Endothelial cell of umbilical vein (primary cell): ENCODE data around the gene ZYX. TPM values are rescaled to one million over a fixed set of nuclear protein-coding genes. Genes with fewer than 3 reads are reported as not detected.

Experiments
- BruUV-seq: library from RNA; stranded (reverse); fragments of 400-500 nt; replicated peaks from 2 replicates; lab custom pipeline; 2021; lab: Mats Ljungman, UMichigan
- CTCF ChIA-PET: fragments of 300-600, 350-600 bp; sonication (Branson Sonifier 250); formaldehyde crosslinking; loops from one replicate; lab custom pipeline; 2021; ENCODE audit warnings: antibody characterized with exemption, inconsistent platforms; lab: Charles Lee
- POLR2A ChIA-PET: fragments of 300-600, 350-600 bp; sonication (Branson Sonifier 250); formaldehyde crosslinking; loops from one replicate; lab custom pipeline; 2021; ENCODE audit warnings: antibody characterized with exemption, inconsistent platforms; lab: Charles Lee
- DNase-seq: peaks from one replicate; pipeline ENCODE4 v3.0.0-alpha.2; 2011; ENCODE audit warnings: low read depth, low spot score
- FAIRE-seq: peaks from 2 replicates; lab custom pipeline; 2011; peaks lifted over from hg19 to GRCh38; lab: Jason Lieb, UNC
- H2AFZ ChIP-seq: 2 replicates; pipeline ENCODE4 v1.6.0; 2012; ENCODE audit warnings: low read depth, low read length, control low read depth, inconsistent platforms
- H3K27ac ChIP-seq: 2 replicates; pipeline ENCODE4 v1.5.1; 2011; ENCODE audit warnings: low read depth, mild to moderate bottlenecking, control low read depth, low read length, moderate library complexity; ENCODE audit not compliant: insufficient read depth
- H3K27me3 ChIP-seq, 2 experiments: 2 replicates each; pipeline versions ENCODE4 v1.6.0 to v1.6.1; 2011; ENCODE audit warnings: low read length in 2 of 2, mixed read lengths in 1 of 2; ENCODE audit not compliant: control insufficient read depth in 2 of 2, insufficient read depth in 2 of 2
- H3K36me3 ChIP-seq, 2 experiments: 2 replicates in 1 of 2; 3 replicates in 1 of 2; pipeline ENCODE4 v1.5.1; 2011; ENCODE audit warnings: low read length in 2 of 2, mild to moderate bottlenecking in 1 of 2, moderate library complexity in 1 of 2; ENCODE audit not compliant: control insufficient read depth in 2 of 2, insufficient read depth in 2 of 2; ENCODE audit errors: extremely low read depth in 1 of 2
- H3K4me1 ChIP-seq: 3 replicates; pipeline ENCODE4 v1.5.1; 2011; ENCODE audit warnings: mild to moderate bottlenecking, low read length; ENCODE audit not compliant: control insufficient read depth, insufficient read depth; ENCODE audit errors: extremely low read depth
- H3K4me2 ChIP-seq: 2 replicates; pipeline ENCODE4 v1.6.1; 2011; ENCODE audit warnings: low read length, control low read depth, mixed read lengths; ENCODE audit not compliant: insufficient read depth
- H3K4me3 ChIP-seq, 3 experiments: fragments of 200-600 bp in 1 of 3; sonication (generic), shearing (Covaris generic) in 1 of 3; replicated peaks in 1 of 3; 2 replicates each; pipeline ENCODE4 v1.5.1; 2011 to 2016; ENCODE audit warnings: control low read depth in 3 of 3, low read length in 3 of 3, mild to moderate bottlenecking in 2 of 3, inconsistent platforms in 1 of 3, low read depth in 1 of 3, moderate library complexity in 1 of 3; ENCODE audit not compliant: insufficient read depth in 1 of 3
- H3K79me2 ChIP-seq: 2 replicates; pipeline ENCODE4 v1.6.0; 2012; ENCODE audit warnings: low read length, inconsistent platforms; ENCODE audit not compliant: control insufficient read depth, insufficient read depth
- H3K9ac ChIP-seq: replicated peaks from 2 replicates; pipeline ENCODE3; 2011; ENCODE audit warnings: low read length, control low read depth; ENCODE audit not compliant: insufficient read depth; ENCODE audit errors: extremely low read depth
- H3K9me1 ChIP-seq: replicated peaks from 3 replicates; pipeline ENCODE4 v1.6.0; 2011; ENCODE audit warnings: mild to moderate bottlenecking, low read length; ENCODE audit not compliant: control insufficient read depth, insufficient read depth; ENCODE audit errors: extremely low read depth
- H3K9me3 ChIP-seq: replicated peaks from 2 replicates; pipeline ENCODE4 v1.5.1; 2012; ENCODE audit warnings: low read length, inconsistent platforms; ENCODE audit not compliant: control insufficient read depth, insufficient read depth
- H4K20me1 ChIP-seq: replicated peaks from 2 replicates; pipeline ENCODE3; 2011; ENCODE audit warnings: mild to moderate bottlenecking, low read length; ENCODE audit not compliant: control insufficient read depth, insufficient read depth; ENCODE audit errors: extremely low read depth
- CTCF ChIP-seq, 2 donors: IDR thresholded peaks; 1 replicate in 1 of 2; 2 replicates in 1 of 2; pipeline ENCODE4 v1.5.1; 2011; ENCODE audit warnings: low read length in 2 of 2, mild to moderate bottlenecking in 2 of 2, moderate library complexity in 2 of 2, control low read depth in 1 of 2, inconsistent platforms in 1 of 2, low read depth in 1 of 2; ENCODE audit not compliant: insufficient read depth in 1 of 2; ENCODE audit errors: extremely low read depth in 1 of 2
- FOS ChIP-seq: IDR thresholded peaks from 2 replicates; pipeline ENCODE4 v1.6.1; 2011; ENCODE audit warnings: mild to moderate bottlenecking, low read length, moderate library complexity, borderline replicate concordance; ENCODE audit not compliant: insufficient read depth
- GATA2 ChIP-seq: IDR thresholded peaks from 2 replicates; pipeline ENCODE4 v1.7.0; 2011; ENCODE audit warnings: low read depth, mild to moderate bottlenecking, moderate library complexity, mixed read lengths, low read length; ENCODE audit not compliant: insufficient read length, insufficient read depth
- JUN ChIP-seq: IDR thresholded peaks from 2 replicates; pipeline ENCODE4 v1.6.1; 2011; ENCODE audit warnings: borderline replicate concordance, low read depth; ENCODE audit not compliant: insufficient read length, insufficient read depth
- POLR2AphosphoS5 ChIP-seq: IDR thresholded peaks from 2 replicates; pipeline ENCODE4 v1.6.1; 2012; ENCODE audit warnings: low read depth, mild to moderate bottlenecking, control low read depth, low read length, moderate library complexity; ENCODE audit not compliant: insufficient read depth
- dilution Hi-C: fragments of 300-500 bp; cut with MboI; formaldehyde crosslinking; loops from one replicate; pipeline ENCODE4 v1.15.0; 2019; ENCODE audit warnings: low sequenced_read_pairs; ENCODE audit not compliant: extremely low pct_ligation_motif_present
- intact Hi-C: fragments of 100-400 bp; cut with micrococcal nuclease; formaldehyde crosslinking; loops from one replicate; pipeline ENCODE4 v1.10.0; 2022
- polyA plus RNA-seq, 4 experiments: library from polyadenylated mRNA; depleted of rRNA in 3 of 4; stranded (reverse) in 3 of 4; unstranded in 1 of 4; fragments of >200 nt; gene quantifications; 2 replicates each; pipeline versions ENCODE4 v1.2.1 to v1.2.3, GENCODE V29; 2011 to 2012; ENCODE audit warnings: missing spikeins in 1 of 4
- total RNA-seq: library from RNA; stranded (reverse); gene quantifications from 2 replicates; pipeline ENCODE4 v1.2.3, GENCODE V29; 2021
- TF ChIP-seq, protein P1 (sequence below): IDR thresholded peaks from 2 replicates; pipeline ENCODE4 v1.6.1; 2011; ENCODE audit not compliant: insufficient read depth, insufficient read length

ZYX gene
- total and polyA plus RNA-seq, 2 donors (not counting 3 experiments of a cell fraction or from before 2014, with no cell fraction given) = 196 to 545 TPM

GRCh38 chr7:143407287-143408251 lies 26.4 kb downstream of the ZYX start:
- TF ChIP-seq GATA2 = no peak
- TF ChIP-seq, protein P1, sequence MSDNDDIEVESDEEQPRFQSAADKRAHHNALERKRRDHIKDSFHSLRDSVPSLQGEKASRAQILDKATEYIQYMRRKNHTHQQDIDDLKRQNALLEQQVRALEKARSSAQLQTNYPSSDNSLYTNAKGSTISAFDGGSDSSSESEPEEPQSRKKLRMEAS = no peak
- no peak for TF ChIP-seq POLR2AphosphoS5
- peak; percentile 22 for TF ChIP-seq FOS
- no peak for TF ChIP-seq JUN
- no peak for TF ChIP-seq CTCF (IDR thresholded peaks at IDR 0.05; ENCODE audit: extremely low read depth in 1 of 2, insufficient read depth in 1 of 2, low read depth in 1 of 2, low read length in 2 of 2)
- DNase-seq = no peak
- POLR2A ChIA-PET = interaction anchor here (1.1 kb wide), 1 partner anchor 13 kb away, joined by 3 read pairs; no protein-coding TSS in a partner anchor
- H3K4me2 ChIP-seq = no peak overlapping the region
- no peaks in the 10 kb centered on the region for H3K9me1 ChIP-seq
- H3K4me3 ChIP-seq = no peak overlapping the region
- peaks cover 14% of the 10 kb centered on the region for H3K4me1 ChIP-seq
- dilution Hi-C loops = no loop called here
- H2AFZ ChIP-seq = no peak overlapping the region
- no peaks in the 10 kb centered on the region for H3K36me3 ChIP-seq
- CTCF ChIA-PET = interaction anchor here (0.8 to 4.7 kb wide), 12 partner anchors 9 to 720 kb away, joined by 3 to 52 read pairs (median 5); no protein-coding TSS in a partner anchor
- no peaks in the 10 kb centered on the region for H3K9me3 ChIP-seq
- no peak overlapping the region for H3K27ac ChIP-seq
- no peaks in the 10 kb centered on the region for H3K27me3 ChIP-seq
- H4K20me1 ChIP-seq = no peaks in the 10 kb centered on the region
- no peaks in the 10 kb centered on the region for H3K79me2 ChIP-seq
- intact Hi-C loops = no loop called here
- no peak overlapping the region for H3K9ac ChIP-seq
- FAIRE-seq = no peak
- no TSS peak for BruUV-seq
